Stimulated activated CD4-positive, alpha-beta T cell treated with anti-CD3 and anti-CD28 coated beads, Interleukin-2, amount 100 ng/mL, for 48 hours (primary cell): ENCODE results near the gene STX16.
"Not testable (repeated sequence)": the region's sequence is repeated elsewhere in the genome, so short reads cannot be mapped to it uniquely, and the experiment has no call there.

Experiments used
- DNase-seq, 2 donors: peaks; one replicate each; pipeline ENCODE4 v3.0.0-alpha.2; 2020

STX16 gene

DNA sequence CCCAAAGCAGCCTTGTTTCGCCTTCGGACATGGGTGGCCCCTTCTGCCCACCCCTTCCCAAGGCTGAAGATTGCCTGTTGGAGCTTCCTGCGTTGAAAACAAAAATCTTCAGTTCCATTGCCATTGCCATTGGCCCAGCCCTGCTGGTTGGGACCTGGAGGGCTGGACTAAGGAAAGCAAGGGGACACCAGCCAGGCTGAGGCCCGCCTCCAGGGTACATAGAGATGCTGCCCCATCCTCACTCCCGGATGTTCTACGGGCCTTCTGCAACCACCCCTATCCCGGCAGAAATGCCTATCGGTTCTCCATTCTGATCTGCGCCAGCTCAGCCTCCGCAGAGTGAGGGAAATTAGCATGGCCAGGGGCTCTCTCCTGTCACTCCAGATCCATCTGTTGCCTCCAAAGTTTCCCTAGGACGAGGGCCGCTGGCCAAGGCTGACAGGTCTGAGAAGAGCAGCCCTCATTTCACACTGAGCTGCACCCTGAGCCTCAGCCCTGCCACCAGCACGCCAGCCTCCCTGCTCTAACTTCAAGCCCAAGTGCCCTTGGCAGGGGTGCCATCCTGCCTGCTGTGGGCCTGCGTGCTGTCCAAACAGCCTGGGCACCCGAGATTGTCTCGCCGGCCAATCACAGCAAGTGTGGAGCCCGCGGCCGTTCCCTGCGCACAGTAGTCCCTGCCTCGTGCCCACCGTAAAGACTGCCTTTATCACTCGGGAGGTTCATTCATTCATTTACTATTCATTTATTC, 13.4 kb upstream of the STX16 start:
- DNase-seq: no peak

DNA sequence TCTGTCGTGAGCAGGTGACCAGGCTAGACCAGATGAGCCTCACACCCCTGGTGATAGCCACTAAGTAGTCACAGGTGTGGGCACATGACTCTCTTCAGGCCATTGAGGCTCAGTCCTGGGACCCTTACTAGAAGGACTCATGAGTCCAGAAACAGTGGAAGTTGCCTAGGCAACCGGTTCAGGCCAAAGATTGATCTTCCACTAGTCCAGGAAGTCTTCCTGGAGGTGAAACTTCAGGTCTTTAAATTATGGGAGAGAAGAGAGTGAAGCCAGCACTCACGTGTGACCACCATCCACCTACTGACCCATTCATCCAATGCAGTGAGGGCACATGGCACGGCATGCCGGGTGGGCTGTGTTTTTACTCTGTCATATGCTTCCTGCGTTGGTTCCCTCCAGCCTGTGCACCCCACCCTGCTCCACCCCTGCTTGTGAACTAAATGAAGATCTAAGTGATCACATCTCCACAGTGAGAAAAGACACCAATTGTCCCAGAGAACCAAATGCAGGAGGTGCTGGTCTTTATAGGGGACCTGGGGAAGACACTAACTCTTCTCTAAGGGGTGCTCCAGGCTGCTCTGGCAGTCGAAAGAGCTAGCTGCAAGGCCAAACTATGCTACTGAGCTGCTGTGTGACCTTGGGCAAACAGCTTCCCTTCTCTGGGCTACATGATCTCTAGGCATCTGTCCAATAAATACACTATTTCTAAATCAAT, 12.5 kb upstream of the STX16 start:
- DNase-seq: no peak

DNA sequence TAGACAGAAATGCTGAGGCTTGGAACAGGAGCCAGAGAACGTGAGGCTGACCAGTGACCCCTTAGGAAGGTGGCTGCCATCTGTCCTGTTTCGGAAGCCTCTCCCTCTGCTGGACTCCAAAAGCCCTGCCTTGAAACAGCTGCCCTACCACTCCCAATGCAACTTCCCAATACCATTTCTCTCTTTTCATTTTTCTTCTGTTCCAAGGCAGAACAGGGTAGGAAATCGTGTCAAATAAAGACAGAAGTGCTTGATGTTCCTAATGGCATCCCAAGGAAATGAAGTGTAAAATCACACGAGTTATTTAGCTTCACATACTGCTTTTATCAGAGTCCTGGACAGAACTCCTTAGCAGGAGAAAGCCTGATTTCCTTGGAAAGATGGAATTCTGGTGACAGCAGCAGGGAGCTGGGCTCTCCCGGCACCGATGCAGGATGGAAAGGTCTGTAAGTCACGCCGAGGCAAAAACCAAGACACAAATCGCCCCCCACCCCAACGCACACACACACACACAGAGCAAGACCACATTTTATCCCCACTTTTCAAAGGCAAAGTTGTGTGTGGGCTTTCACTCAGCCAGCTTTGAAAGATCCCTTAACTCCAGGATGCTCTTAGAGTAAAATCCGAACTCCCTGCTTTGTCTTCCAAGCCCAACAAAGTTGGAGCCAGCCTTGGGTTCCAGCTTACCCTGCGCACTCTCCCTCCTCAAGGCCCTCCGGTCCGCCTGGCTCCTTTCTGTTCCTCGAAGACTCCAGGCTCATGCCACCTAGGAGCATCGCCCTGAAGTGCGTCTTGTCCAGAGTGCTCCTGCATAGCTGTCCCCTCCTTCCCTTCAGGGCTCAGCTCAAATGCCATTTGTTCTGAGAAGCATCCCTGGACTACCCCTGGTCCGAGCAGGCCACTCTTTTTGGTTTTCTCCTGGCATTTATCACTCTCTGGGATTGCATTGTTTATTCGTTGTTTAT, 11.6 kb upstream of the STX16 start:
- DNase-seq: no peak

DNA sequence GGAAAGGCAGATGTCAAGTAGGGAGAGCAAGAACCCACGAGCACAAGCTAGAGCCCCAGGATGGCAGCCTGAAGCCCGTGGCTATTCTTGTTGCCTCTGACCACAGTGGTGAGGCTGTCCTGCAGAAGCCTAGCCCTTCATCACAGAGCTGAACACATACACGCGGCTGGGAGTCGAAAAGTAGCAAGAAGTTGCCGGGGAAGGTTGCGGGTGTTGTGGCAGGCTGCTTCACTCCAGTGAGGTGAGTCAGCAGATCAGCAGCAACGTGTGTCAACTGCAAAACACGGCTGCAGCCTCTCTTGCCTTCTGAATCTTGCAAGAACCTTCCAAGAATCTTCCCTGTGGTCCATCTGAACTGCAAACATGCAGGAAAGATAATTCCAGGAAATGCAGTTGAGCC, 10.6 kb upstream of the STX16 start:
- no peak for DNase-seq

DNA sequence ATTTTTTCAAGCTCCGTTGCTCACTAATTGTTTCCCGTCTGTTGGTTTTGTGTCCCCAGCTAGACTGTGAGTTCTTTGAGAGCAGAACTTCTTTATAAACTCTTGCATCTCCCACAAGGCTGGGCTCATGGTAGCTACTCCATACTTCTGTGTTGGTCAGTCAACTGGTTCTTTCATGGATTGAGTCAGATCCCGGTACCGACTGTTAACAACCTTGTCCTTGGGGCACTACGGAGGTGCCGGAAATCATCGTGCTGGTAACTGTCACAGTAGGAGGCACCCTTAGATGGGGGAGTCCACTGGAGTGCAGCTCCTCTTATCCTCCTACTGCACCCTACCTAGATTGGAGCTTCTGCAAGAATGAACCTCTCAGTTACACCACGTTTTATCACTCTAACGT, 8.6 kb upstream of the STX16 start:
- DNase-seq: no peak

DNA sequence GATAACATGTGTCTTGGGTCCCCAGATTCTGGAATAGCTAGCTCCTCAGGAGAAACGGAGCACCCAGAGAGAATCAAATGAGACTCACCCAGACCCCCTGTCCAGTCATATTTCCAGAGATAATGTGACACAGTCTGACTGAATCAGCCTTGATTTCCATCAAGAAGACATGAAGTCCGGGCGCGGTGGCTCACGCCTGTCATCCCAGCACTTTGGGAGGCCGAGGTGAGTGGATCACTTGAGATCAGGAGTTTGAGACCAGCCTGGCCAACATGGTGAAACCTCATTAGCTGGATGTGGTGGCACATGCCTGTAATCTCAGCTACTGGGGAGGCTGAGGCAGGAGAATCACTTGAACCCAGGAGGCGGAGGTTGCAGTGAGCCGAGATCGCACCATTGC, 8.2 kb upstream of the STX16 start:
- DNase-seq: not testable (repeated sequence)

DNA sequence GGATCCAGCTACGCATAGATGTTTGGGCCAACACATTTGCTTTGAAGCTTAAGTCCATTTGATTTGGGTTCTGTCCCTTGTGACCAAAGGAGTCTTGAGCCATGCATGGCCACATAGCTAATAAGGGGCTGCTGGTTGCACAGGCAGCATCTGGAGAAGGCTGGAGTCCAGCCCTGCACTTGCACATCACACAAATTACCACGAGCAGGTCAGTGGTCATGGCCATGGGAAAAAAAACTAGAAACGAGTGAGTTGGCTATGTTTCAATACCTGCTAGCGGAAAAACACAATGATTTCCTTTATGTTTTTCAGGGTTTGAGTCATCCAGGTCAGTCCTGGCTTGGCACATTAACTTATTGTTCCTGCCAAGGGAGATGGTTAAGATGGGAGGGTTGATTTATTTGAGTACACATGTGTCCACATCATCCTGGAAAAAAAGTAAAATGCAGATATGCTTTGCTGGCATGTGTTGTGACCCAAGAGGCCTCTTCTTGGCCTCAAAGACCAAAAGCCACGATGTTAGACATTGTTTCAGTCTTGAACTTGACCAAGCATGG, 5.6 kb upstream of the STX16 start:
- no peak for DNase-seq

DNA sequence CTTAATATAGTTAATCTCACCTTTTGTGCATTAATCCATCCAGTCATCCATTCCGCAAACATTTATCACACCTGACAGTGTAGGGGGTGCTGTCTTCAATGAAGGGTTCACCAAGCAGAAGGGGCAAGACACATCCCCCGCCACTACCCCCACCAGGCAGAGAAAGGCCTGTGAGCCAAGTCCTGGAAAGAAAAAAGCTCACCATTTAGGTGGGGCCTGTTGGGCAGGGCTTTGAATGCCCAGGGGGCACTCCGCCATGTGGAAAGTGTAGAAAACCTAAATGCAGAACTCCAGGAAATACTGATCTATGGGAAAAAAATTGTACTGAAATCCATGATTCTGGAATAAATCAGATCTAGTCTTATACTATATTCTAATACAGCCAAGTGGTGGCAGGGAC, 4.8 kb upstream of the STX16 start:
- DNase-seq: no peak

DNA sequence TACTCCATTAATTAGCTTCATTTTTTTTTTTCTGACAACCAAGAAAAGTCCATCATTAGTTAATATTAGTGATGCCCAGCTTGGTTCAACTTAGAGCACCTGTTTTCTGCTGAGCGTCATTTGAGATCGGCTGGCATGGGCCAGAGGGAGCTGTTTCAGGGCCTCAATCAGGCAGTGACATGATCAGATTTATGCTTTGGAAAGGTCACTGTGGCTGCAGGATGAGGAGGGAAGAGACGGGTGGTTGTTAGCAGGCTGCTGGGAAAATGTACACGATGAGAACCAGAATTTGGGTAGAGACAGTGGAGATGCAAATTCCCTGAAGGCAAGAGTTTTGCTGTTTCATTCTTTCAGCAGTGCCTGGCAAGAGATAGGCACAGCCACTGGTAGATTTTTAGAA, 4.4 kb upstream of the STX16 start:
- no peak for DNase-seq

DNA sequence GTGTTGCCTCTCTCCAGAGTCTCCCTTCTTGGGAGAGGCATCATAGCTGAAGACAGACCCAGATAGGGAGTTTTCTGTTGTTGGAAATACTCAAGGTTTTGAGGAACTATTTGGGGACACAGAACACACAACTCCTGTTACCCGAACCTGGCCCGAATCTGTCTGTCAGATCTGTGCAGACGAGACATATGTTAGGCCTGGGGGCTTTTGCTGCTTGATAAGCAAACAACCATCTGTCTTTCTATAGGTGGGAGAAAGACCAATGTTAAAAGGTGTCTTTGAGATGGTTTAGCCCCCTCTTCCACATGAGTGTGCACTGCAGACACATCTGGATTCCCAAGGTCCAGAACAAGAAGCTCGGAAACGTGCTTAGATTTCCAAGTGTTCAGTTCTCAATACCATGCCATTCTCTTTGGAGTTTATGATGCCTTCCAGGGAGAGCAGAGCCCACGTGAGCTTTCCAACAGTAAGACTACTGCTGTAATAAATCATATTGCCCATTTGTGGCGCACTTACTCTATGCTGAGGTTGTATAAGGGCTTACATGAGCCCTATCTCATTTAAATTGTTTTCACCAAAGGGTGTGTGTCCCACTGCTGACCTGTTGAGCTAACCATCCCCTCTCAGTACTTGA, 3.8 kb upstream of the STX16 start:
- no peak for DNase-seq

DNA sequence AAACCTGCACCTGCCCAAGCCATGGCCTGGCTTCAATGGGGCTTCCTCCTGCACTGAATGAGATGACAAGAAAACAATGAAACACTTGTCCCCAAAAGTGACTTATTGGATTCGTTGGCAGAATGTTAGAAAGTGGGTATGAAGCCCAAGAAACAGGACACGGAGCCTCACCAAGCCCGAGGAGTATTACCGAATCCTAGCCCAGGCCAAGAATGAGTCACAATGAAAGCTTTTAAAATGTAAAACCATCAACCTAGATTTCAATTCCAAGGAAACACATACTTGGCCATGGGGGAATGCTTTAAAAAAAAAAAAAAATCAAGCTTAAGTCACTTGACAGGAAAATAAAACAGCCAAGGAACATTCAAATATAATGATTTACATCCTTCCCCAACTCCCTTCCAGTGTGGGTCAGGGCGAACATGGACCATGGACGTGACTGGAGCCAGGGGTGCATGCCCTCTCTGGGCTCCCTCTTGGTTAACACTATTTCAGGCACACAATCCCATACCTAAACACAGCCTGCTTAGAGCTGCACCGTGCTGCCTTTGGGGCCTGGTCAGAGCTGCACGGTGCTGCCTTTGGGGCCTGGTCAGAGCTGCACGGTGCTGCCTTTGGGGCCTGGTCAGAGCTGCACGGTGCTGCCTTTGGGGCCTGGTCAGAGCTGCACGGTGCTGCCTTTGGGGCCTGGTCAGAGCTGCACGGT, 3.1 kb upstream of the STX16 start:
- no peak for DNase-seq

DNA sequence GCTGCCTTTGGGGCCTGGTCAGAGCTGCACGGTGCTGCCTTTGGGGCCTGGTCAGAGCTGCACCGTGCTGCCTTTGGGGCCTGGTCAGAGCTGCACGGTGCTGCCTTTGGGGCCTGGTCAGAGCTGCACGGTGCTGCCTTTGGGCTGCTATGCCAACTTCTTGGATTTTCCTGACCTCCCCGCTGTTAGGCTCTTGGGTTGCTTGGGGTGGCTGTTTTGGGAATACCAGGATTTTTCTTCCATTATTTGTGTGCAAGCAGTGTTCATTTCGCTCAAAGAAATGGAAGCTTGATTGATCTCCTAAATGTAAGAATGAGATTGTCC, 2.6 kb upstream of the STX16 start:
- not testable (repeated sequence) for DNase-seq

DNA sequence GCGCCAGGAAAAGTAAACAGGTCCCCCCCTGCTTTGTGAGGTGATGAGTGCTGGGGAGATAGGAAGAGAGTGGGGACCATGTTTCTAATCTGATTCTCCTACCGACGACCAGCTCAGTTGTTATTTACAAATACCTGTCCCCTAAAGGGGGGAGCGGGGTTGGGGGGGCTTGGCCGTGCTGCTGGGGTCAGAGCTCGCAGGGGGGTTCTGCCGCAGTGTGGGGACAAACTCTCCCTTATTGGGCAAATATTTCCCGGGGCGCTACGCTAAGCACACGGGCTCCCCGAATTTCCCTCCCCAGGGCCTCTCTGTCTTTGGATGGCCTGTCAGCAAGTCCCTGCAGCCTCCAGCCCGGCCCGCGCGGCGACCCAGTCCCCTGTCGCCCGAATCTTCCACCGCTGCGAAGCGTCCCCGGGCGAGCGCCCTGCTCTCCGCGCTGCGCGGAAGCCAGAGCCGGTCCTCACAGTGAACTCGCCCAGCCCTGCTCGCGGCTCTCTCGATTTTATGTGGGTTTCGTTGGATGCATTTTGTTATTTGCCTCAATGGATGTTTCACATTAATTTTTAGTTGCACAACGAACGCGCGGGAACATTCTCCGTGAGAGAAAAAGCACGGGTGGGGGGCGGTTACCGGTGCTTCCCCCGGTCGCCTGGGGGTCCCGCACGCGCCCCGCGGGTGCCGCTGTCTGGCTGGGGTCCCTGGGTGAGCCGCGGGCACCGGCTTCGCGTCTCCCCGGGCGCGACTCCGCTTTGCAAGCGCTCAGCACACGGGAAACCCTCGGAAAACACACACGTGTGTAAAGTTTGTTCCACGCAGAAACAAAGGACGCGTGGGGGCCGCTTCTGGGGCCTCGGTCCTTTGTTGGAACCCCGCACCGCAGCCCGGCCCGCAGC, 1.5 kb upstream of the STX16 start:
- peak in 1 of 2 donors; percentile 37 for DNase-seq

DNA sequence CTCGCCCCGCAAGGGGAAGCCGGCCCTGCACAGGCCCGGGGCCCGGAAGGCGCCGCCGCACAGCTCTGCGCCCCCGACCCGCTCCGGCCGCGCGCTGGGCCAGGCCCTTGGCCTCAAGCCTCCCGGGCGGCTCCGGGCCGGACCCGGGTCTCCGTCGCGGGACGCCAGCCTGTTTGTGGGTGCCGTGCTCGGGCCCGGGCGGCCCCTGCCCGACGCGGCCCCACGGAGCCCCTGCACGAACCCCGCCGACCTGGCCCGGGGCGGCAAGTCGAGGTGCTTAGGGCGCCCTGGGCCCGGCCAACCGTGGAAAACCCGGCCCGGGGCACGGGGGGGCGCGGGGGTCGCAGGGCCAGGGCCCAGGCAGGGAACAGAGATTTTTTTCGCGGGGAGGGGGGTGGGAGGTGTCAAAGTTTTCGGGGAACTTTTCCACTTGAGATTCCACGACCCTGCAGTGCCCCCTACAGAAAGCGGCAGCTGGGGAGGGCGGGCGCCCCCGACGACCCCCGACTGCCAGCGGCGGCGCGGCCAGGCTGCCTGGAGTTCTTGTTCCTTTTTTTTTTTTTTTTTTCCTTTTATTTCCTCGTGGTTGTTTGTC, 805 bp upstream of the STX16 start:
- DNase-seq: peak in 1 of 2 donors; percentile 39

DNA sequence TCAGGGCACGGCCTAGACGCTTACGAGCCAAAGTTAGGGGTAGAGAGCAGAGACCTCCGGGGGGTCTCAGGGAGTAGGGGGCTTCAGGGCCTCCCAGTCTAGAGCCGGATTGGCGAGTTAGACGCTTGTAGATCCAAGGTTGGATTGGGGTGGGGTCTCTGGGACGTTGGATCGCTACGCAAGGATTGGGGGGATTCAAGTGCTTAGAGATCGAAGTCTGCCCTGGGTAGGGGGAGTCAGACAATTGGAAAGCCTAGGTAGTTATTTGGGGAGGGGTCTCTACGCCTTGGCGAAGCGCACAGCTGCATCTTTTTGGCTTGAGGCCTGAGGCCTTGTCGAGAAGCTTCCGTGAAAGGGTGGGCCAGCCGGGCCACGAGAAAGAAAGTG, 469 bp downstream of the STX16 start:
- DNase-seq: no peak

DNA sequence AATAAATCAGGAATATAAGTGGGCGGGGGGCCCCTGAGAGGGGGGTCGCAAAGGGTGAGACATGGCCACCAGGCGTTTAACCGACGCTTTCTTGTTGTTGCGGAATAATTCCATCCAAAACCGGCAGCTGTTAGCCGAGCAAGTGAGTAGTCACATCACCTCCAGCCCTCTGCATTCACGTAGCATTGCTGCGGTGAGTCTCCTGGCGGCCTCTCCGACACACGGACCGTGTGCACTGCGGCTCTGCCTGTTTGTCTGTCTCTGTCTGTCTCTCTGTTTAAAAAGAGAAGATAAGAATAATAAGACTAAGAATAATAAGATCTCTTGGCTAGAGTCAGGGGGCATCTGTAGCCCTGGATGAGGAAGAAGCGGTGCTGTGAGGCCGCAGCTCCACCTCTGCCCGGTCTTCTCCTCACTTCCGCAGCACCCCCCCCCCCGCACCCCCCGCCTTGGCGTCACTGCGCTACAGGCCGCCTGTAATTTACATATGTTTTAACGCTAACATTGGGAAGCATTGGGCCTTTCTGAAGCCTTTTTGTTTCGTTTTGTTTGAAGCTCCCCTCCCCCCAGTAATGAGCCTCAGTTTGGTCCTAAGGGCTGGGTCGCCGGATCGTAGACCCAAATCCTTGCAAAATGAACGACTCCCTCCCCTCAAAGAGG, 993 bp downstream of the STX16 start:
- peak in 1 of 2 donors; percentile 35 for DNase-seq

DNA sequence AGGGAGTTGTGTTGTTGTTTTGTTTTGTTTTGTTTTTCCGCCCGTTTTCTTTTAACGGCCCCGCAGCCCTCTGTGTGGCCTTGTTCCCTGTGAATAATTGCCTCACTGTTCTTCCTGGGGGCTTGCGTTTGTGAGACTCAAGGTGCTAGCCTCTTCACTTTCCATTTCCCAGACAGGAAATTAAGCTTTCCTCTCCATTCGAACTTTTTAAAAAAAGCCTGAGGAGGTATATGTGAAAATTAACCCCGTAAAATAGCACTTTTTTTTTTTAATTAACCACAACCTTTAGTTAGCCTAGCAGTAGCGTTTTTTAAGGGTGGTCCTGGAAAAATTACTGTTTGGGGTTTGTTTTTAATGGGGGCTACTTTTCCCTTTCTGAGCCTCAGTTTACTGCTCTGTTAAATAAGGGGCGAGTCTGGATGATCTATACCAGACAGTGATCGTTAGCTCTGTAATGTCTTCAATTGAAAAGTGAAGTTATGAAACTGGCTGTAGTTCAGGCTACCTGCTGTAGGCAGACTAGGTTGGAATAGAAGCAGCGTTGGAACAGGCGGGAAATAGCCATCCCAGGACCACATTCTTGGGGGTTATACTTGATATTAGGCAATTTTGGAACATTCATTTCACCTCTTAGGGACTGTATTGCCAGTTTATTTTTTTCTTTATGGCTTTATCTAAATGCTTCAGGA, 1.7 kb downstream of the STX16 start:
- no peak for DNase-seq

DNA sequence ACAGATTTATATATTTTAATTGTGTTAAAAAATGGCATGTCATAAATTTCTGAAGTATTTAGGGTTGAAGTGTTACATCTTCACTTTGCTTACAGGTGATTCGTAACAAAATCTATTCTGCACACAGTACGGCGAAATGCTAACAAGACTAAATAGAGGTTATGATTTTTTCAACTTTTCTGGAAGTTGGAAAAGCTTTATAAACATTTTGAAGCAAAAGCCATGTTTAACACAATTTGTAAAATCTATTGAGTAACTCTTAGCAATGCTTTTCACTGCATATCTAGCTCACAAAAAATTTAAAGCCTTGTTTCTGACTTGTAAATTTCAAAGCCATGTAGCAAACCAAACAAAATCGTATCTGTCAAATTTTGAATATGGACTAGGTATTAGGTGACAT, 3.3 kb downstream of the STX16 start:
- no peak for DNase-seq

DNA sequence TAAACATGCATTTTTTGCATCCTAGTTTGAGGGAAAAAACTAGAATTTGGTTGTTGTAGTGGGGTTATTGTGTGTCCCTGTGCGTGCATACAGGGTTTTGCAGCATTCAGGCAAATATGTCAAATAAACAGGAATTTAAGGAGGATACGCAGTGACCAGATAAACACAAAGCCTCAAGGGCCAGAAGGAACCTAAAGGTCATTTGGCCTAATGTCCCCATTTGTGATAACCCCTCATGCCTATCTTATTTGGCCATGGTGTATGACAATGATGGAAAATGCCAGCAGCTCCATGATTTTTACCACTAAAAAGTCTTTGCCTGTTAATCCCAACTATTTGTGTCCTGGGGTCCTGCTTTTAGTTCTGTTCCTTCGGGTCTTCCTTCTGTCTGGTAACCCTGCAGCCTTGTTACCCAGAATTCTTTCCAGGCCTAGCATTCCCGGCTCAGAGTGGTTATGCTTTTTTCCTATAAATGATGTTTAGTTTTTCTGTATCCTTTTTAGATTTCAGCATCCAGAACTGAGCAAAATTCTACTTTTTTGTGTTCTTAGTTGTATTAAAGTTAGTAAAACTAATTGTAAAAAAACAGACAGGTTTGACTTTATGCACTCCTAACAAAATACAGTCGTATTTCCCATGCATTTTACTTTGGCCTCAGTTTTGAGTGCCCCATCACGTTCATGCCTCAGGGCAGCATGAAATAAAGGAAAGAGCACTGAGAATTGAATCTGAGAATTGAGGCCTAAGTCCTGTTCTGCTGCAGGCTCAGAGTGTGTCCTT, 4.4 kb downstream of the STX16 start:
- no peak for DNase-seq
